Measurements from ENCODE around the gene OTULIN.

OTULIN gene

DNA sequence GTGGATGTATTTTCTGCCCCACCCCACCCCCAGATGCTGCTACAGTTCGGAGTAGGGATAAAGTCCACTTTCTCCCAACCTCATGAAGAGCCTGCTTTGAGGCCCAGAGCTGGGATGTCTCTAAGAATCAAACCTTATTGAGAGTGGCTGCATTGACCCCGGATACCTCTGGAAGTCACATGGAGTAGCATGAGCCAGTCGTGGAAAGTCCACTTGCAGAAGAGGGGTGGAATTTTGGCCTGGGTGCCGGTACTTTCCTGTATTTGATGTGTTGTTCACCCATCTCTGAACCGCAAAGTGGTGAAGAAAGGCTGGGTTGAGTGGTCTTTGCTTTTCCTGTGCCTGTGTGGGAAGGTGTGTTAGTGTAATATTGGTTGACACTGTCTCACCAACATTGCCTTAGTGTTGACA lies 3.7 kb downstream of the OTULIN start:
- no peak for DNase-seq (ENCODE audit: low read depth)

- no peak for DNase-seq (ENCODE audit: low read depth)
Observed at GRCh38 chr5:14669415-14669814, 4.9 kb downstream of the OTULIN start.

DNA sequence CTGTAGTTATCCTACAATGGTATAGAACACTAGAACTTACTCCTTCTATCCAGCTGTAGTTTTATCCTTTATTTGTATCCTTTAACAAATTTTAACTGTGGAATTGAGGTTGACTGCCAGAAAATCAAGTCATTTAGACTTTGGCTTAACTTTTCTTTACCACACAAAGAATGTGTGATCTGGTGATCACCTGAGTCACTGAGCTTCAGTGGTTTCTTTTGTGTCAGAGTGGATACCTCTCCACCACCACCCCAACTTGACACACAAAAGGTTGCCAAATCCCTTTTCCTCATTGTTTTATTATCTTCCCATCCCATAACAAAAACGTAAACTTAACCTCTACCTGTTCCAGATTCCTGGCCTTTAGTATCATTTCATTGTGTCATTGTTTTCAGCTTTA lies 5.5 kb downstream of the OTULIN start:
- no peak for DNase-seq (ENCODE audit: low read depth)

DNA sequence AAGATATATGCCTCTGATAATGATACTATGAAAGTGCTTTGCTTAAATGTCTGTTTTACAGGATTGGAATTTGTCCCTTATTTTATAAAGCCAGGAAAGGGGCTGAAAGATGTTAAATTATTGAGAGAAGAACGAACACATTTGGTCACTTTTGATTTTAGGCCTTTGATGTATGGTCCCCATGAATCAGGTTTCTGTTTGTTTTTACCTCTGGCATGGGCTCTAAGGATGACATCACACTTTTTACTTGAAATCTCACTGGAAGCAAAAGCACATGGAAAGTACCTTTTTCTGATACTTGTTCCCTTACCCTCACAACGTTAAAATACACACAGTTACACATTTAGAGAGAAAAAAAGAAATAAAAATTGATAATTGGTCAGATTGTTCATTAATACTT lies 6.9 kb downstream of the OTULIN start:
- DNase-seq (ENCODE audit: low read depth): no peak

DNA sequence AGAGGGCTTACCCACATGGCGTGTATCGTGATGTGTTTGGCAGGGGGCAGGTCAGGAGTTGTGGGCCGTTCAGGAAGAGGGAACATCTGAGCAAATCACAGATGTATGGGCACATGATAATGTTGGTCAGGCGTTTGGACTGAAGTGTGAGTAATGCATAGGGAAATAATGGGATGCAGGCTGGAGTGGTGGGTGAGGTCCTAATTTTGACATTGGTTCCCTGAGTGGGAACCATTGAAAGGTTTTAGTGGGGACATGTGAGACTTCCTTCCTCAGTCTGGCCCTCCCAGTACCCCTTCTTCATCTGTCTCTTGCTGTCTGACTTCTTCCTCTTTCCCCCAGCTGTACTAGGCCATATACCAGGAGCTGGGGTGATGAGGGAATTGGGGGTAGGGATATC lies 7.6 kb downstream of the OTULIN start:
- DNase-seq (ENCODE audit: low read depth): no peak

DNA sequence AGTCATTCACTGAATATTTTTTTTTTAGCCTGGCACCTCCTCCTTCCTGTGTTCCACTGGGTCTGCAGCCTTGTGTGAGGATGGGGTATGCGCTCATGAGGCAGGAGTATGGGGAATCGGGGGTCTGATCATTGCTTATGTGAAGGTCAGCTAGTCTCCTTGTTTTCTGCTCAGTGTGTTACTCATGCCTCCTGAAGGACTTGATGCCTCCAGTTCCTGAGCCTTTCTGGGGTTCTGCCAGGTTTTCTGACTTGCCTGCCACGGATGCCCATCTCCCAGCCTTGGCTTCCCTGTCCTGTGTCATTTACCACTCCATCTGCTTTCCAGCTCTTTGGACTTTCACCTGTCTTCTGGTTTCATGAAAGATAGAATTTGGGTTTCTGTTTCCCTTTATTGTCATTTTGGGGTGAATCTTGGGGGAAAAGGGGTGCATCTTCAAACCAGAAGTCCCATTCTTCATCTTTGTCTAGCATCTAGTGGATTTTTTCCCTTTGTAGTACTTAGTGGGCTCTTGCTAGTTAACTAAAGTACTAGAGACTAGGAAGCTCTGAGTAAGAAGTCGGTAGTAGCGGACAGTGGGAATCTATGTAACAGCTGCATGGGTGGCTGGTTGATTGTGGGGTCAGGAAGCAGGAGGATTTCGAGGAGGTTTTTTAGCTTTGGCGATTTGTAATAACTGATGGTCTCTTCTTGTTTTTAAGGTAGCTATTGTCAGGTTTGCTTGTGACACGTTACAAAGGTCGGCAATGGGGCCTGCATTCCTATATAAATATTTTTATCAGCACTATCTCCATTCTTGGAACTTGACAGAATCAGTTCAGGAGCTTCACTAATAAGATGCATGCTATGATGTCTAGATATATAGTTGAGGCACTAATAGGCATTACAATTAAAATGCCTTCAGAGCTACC lies 8.2 kb downstream of the OTULIN start:
- DNase-seq (ENCODE audit: low read depth): no peak

- no peak for DNase-seq (ENCODE audit: low read depth)
Observed at GRCh38 chr5:14673443-14673842, 8.9 kb downstream of the OTULIN start.

- no peak for DNase-seq (ENCODE audit: low read depth)
Observed at GRCh38 chr5:14674983-14675854, 10.7 kb downstream of the OTULIN start.

- no peak for DNase-seq (ENCODE audit: low read depth)
Observed at GRCh38 chr5:14675865-14676300, 11.4 kb downstream of the OTULIN start.

GRCh38 chr5:14676320-14676719 lies 11.8 kb downstream of the OTULIN start:
- no peak for DNase-seq (ENCODE audit: low read depth)

DNA sequence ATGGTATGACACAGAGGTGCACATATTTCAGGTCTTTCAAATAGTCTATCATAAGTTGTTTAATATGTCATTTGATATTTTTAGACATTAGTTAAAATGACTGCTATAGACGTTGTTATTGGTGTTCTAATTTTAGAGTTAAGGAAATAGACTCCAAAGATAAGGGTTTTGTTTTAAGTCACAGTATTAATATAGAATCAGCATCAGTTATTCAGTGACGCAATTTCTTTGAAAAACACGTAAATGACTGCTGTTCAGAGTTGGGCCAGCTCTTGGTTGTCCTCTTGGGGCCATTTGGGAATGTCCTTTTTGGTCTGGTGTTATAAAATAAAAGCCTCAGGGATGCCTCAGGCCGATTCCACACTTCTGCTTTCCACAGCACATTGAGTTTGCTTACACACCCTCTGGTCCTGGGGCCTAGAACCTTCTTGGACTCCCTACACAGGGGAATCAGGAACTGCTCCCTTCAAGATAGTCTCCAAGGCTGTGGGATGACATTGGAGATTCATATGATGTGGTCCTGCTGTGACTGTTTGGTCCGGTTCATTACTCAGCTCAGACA lies 14.3 kb downstream of the OTULIN start:
- no peak for DNase-seq (ENCODE audit: low read depth)

DNA sequence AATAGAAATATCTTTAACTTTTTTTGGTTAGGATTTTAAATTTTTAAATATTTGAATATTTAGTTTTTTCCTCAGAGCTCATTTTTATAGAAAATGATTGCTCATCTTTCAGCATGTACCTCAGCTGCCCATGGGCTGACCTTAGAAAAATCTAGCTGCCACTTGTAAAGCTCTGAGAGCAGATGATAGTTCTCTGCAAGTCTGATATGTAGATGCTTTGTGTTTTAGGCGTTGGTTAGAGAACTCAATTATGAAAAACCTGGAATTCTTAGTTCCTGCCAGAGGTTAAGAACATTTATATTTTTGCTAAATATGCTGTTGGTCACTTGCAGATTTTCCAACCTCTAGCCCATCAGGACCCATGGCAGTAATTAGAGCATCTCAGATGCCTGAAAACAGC lies 15.1 kb downstream of the OTULIN start:
- no peak for DNase-seq (ENCODE audit: low read depth)

GRCh38 chr5:14681236-14681752 lies 16.8 kb downstream of the OTULIN start:
- no peak for DNase-seq (ENCODE audit: low read depth)

GRCh38 chr5:14683906-14684455 lies 19.5 kb downstream of the OTULIN start:
- DNase-seq (ENCODE audit: low read depth): no peak

- DNase-seq (ENCODE audit: low read depth): no peak
Observed at GRCh38 chr5:14684757-14685156, 20.2 kb downstream of the OTULIN start.

DNA sequence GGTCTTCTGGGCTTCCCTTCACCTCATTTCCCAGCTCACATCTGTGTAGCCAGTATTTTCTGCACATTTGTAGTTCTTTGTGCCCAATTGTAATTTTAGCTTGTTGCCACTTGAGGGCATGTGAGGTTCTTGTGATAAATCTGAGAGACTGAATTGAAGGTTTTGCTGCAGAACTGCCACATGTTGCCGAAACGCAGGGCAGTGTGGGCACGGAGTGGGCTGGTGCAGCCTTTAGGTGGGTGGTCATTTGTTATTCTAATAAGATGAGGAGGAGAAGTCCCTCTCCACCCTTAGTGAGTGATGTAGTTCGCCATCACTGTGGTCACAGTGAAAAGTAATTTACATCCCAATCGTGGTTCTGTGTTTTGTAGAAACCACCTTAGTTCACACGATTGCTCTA lies 21.2 kb downstream of the OTULIN start:
- peak; percentile 27 for DNase-seq (ENCODE audit: low read depth)

- no peak for DNase-seq (ENCODE audit: low read depth)
Observed at GRCh38 chr5:14686517-14686916, 22.0 kb downstream of the OTULIN start.

- peak; percentile 7 for DNase-seq (ENCODE audit: low read depth)
Observed at GRCh38 chr5:14687023-14687665, 22.6 kb downstream of the OTULIN start.

- DNase-seq (ENCODE audit: low read depth): no peak
Observed at GRCh38 chr5:14693070-14693469, 28.6 kb downstream of the OTULIN start.

- no peak for DNase-seq (ENCODE audit: low read depth)
Observed at GRCh38 chr5:14695152-14695551, 30.6 kb downstream of the OTULIN start.

- DNase-seq (ENCODE audit: low read depth): no peak
Observed at GRCh38 chr5:14696057-14696456, 31.5 kb downstream of the OTULIN start.

GRCh38 chr5:14696851-14697250 lies 32.3 kb downstream of the OTULIN start:
- no peak for DNase-seq (ENCODE audit: low read depth)

Measured in GM04504 (cell line).